ENCODE results near the gene ATP8A1.
"Not testable (repeated sequence)": the region's sequence is repeated elsewhere in the genome, so short reads cannot be mapped to it uniquely, and the experiment has no call there.

Gene ATP8A1

GRCh38 chr4:42398171-42398870 lies 258.6 kb downstream of the ATP8A1 start:
- peak in 2 of 3 experiments; percentile 65 to 77 for DNase-seq

- DNase-seq = peak in 1 of 3 experiments; percentile 77
These were observed 259.2 kb downstream of the ATP8A1 start for GRCh38 chr4:42397635-42398170.

GRCh38 chr4:42396752-42397634 lies 259.9 kb downstream of the ATP8A1 start, which contains the start of gene SHISA3:
TSS of gene SHISA3 (plus strand) at chr4:42397488. CDS start at chr4:42398057, 569 bp downstream.
- DNase-seq = peak in 1 of 3 experiments; percentile 54

- no peak for DNase-seq
These were observed 260.5 kb downstream of the ATP8A1 start for GRCh38 chr4:42396361-42396751.

GRCh38 chr4:42395595-42395994 lies 261.3 kb downstream of the ATP8A1 start:
- no peak for DNase-seq

- DNase-seq = no peak
These were observed 264.5 kb downstream of the ATP8A1 start for GRCh38 chr4:42392436-42392835.

GRCh38 chr4:42391981-42392380 lies 264.9 kb downstream of the ATP8A1 start:
- peak in 2 of 3 experiments; percentile 28 to 66 for DNase-seq

GRCh38 chr4:42391355-42391664 lies 265.6 kb downstream of the ATP8A1 start:
- peak in 1 of 3 experiments; percentile 47 for DNase-seq

GRCh38 chr4:42390622-42391354 lies 266.1 kb downstream of the ATP8A1 start:
- peak in 1 of 3 experiments; percentile 33 for DNase-seq

- DNase-seq = no peak
These were observed 271.4 kb downstream of the ATP8A1 start for GRCh38 chr4:42385516-42385915.

GRCh38 chr4:42381666-42382065 lies 275.2 kb downstream of the ATP8A1 start:
- no peak for DNase-seq

GRCh38 chr4:42377497-42377896 lies 279.4 kb downstream of the ATP8A1 start:
- no peak for DNase-seq

GRCh38 chr4:42372303-42372702 lies 284.6 kb downstream of the ATP8A1 start:
- not testable (repeated sequence) for DNase-seq

GRCh38 chr4:42371305-42372252 lies 285.3 kb downstream of the ATP8A1 start:
- peak; percentile 29 to 81 (median 47) for DNase-seq

- no peak for DNase-seq
These were observed 287.4 kb downstream of the ATP8A1 start for GRCh38 chr4:42369489-42369888.

- DNase-seq = no peak
These were observed 289.9 kb downstream of the ATP8A1 start for GRCh38 chr4:42366959-42367358.

- no peak for DNase-seq
These were observed 292.4 kb downstream of the ATP8A1 start for GRCh38 chr4:42364266-42365053.

GRCh38 chr4:42363614-42364013 lies 293.3 kb downstream of the ATP8A1 start:
- DNase-seq = no peak

GRCh38 chr4:42362591-42362990 lies 294.3 kb downstream of the ATP8A1 start:
- no peak for DNase-seq

- no peak for DNase-seq
These were observed 295.4 kb downstream of the ATP8A1 start for GRCh38 chr4:42361456-42361855.

GRCh38 chr4:42360256-42360669 lies 296.6 kb downstream of the ATP8A1 start:
- DNase-seq = no peak
